Ishikawa (cell line): ENCODE measurements around the gene PRKN.

Source experiments
- TAF1 ChIP-seq: IDR thresholded peaks from 2 replicates; pipeline ENCODE4 v1.6.1; 2012; ENCODE audit warnings: low read depth, mild to moderate bottlenecking
- TEAD4 ChIP-seq: IDR thresholded peaks from 2 replicates; pipeline ENCODE4 v1.6.1; 2012

DNA sequence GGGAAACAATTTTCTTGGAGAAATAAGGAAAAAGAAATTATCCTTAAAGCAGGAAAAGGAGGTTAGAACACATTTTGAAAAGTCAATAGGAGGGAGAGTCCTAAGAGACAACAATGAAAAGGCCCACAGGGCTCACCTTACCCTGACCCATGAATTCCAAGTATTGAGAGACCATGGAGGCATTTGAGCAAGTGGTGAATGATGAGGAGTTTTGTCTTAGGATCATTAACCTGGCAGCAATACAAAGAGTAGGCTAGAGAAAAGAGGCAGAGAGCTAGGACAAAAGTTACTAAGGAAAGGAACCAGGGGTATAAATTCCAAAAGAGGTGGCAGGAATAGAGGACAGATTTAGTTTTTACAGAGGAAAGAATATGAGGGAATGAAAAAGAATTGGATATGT is 44.9 kb upstream of the PRKN start:
- TF ChIP-seq TEAD4 (no peak), TAF1 (no peak)
